Vagina (tissue), 2 donors: ENCODE measurements around the gene LBHD1. TPM values are rescaled to one million over a fixed set of nuclear protein-coding genes. Genes with fewer than 3 reads are reported as not detected.
"Not testable (repeated sequence)": the region's sequence is repeated elsewhere in the genome, so short reads cannot be mapped to it uniquely, and the experiment has no call there.

Source experiments
- DNase-seq, 2 donors: peaks; one replicate each; pipeline ENCODE4 v3.0.0-alpha.2; 2017; ENCODE audit errors: extremely low spot score in 2 of 2
- H3K27ac ChIP-seq: fragments of 200-600 bp; sonication (generic); one replicate; pipeline ENCODE4 v1.5.1; 2019
- H3K27me3 ChIP-seq: fragments of 200-600 bp; sonication (generic); one replicate; pipeline ENCODE4 v1.5.1; 2019
- H3K36me3 ChIP-seq, 2 donors: fragments of 200-600 bp; sonication (generic); one replicate each; pipeline ENCODE4 v1.5.1; 2017 to 2019
- H3K4me1 ChIP-seq: fragments of 200-600 bp; sonication (generic); one replicate; pipeline ENCODE4 v1.5.1; 2019
- H3K4me3 ChIP-seq, 2 donors: fragments of 200-600 bp; sonication (generic); 1 replicate in 1 of 2; 2 replicates in 1 of 2; pipeline ENCODE4 v1.5.1; 2016 to 2019
- H3K9me3 ChIP-seq: fragments of 200-600 bp; sonication (generic); one replicate; pipeline ENCODE4 v1.5.1; 2019
- POLR2A ChIP-seq, 2 donors: fragments of 450-650 bp; IDR thresholded peaks; one replicate each; pipeline ENCODE4 v1.6.1; 2017; ENCODE audit warnings: antibody characterized with exemption in 2 of 2, mild to moderate bottlenecking in 2 of 2, moderate library complexity in 2 of 2
- POLR2AphosphoS5 ChIP-seq, 2 donors: sonication (generic); formaldehyde crosslinking; IDR thresholded peaks; one replicate each; pipeline ENCODE4 v1.9.0; 2017; ENCODE audit warnings: antibody characterized with exemption in 2 of 2, mild to moderate bottlenecking in 2 of 2, low read depth in 1 of 2; ENCODE audit not compliant: insufficient read depth in 1 of 2
- intact Hi-C: fragments of 100-400 bp; cut with DNase I; formaldehyde crosslinking; loops from one replicate; pipeline ENCODE4 v1.15.1; 2023
- total RNA-seq: library from RNA; depleted of rRNA; stranded (reverse); fragments of >200 nt; gene quantifications from one replicate; pipeline ENCODE4 v1.2.3, GENCODE V29; 2016
- TF ChIP-seq, protein P1 (sequence below), 3 experiments: fragments of 450-650 bp in 2 of 3; fragments of 200-600 bp in 1 of 3; sonication (generic) in 1 of 3; IDR thresholded peaks; one replicate each; pipeline ENCODE4 v1.5.1; 2017 to 2019; ENCODE audit warnings: antibody characterized with exemption in 3 of 3, mild to moderate bottlenecking in 2 of 3, moderate library complexity in 2 of 3

LBHD1 gene
- total RNA-seq, 1 donor from 2014 or later, result 6.9 TPM

DNA sequence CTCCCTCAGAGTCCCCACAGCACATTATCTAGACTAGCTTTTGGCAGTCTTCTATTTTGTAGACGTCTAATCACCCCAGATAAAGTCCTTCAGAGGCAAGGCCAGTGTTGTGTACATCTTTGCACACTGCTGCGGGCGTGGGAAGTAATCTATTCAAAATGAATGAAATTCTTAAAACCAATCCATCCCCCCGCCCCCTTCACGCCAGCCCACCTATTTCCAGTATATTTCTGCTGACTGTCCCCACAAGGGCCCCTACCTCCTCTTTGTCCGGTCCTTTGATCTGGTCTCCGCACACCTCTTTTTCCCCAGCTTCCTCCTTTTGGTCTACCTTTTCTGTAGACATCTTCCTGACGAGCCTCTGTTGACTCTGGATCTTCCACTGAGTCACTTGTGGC lies 34.8 kb upstream of the LBHD1 start:
- Histone ChIP-seq H3K9me3 (no peaks in the 10 kb centered on the region), H3K4me3 (peak overlapping the region; percentile 55 to 62), H3K27ac (peak overlapping the region; percentile 85), H3K36me3 (peaks cover 0 to 9% of the 10 kb centered on the region in 2 donors), H3K4me1 (peaks cover 45% of the 10 kb centered on the region), H3K27me3 (no peaks in the 10 kb centered on the region)
- intact Hi-C loops, result loop anchor here (10.0 kb wide), 1 partner anchor 312 kb away; no protein-coding TSS in a partner anchor
- DNase-seq, result no peak
- TF ChIP-seq POLR2AphosphoS5 (IDR thresholded peaks at IDR 0.05; ENCODE audit: insufficient read depth in 1 of 2, low read depth in 1 of 2), result no peak
- TF ChIP-seq, protein P1, sequence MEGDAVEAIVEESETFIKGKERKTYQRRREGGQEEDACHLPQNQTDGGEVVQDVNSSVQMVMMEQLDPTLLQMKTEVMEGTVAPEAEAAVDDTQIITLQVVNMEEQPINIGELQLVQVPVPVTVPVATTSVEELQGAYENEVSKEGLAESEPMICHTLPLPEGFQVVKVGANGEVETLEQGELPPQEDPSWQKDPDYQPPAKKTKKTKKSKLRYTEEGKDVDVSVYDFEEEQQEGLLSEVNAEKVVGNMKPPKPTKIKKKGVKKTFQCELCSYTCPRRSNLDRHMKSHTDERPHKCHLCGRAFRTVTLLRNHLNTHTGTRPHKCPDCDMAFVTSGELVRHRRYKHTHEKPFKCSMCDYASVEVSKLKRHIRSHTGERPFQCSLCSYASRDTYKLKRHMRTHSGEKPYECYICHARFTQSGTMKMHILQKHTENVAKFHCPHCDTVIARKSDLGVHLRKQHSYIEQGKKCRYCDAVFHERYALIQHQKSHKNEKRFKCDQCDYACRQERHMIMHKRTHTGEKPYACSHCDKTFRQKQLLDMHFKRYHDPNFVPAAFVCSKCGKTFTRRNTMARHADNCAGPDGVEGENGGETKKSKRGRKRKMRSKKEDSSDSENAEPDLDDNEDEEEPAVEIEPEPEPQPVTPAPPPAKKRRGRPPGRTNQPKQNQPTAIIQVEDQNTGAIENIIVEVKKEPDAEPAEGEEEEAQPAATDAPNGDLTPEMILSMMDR (IDR thresholded peaks at IDR 0.05), result no peak
- no peak for TF ChIP-seq POLR2A (IDR thresholded peaks at IDR 0.05)

DNA sequence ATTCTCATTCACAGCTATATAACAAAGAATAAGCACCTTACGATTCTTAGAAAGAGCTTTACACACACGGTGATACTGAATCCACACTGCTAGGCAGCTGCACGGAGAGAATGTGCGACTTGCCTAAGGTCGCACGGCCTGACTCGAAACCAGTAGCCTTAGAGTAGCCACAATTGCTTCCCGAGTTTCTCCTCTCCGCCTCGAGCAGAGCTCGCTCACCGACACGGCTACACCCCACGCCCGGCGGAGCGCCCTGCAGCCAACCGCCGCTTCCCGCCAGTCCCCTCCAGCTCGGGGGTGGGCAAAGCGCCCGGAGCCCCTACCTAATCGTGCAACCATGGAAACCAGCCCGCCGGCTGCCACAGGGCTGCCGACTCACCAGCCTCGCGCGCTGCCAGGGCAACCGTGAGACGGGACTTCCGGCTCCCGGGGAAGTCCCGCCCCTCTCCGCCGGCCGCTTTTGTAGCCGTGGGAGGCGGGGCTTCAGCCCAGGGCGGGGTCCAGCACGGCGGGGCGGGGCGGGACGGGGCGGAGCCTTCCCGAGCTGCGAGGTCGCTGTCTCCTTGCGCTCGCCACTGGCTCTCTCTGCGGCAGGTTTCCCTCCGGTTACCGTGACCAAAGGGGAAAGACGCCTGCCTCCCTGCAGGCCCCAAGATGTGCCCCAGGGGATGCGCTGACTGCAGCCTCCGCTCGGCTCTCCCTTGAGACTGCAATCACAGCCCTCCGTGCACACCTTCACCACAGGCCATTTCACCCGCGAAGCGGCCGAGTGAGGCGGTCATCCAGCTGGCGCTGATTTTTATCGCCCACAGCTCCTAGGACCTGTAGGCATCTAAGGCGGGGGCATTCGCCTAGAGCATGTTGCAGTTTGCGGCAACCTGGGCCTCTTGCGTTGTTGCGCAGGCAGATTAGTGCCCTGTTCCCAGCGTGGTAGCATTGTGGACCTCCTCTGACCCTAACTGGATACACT lies 34.1 kb upstream of the LBHD1 start:
- DNase-seq, result peak in 1 of 2 donors; percentile 90
- intact Hi-C loops, result loop anchor here (10.0 kb wide), 1 partner anchor 311 kb away; no protein-coding TSS in a partner anchor
- Histone ChIP-seq H3K27me3 (no peaks in the 10 kb centered on the region), H3K27ac (peak overlapping the region; percentile 85), H3K4me3 (peak overlapping the region; percentile 55 to 62), H3K4me1 (peaks cover 45% of the 10 kb centered on the region), H3K9me3 (no peaks in the 10 kb centered on the region), H3K36me3 (peaks cover 0 to 2% of the 10 kb centered on the region in 2 donors)
- peak in 1 of 2 donors; percentile 25 for TF ChIP-seq POLR2A (IDR thresholded peaks at IDR 0.05)
- TF ChIP-seq POLR2AphosphoS5 (IDR thresholded peaks at IDR 0.05; ENCODE audit: insufficient read depth in 1 of 2, low read depth in 1 of 2), result peak; percentile 76 to 87
- TF ChIP-seq, protein P1 (IDR thresholded peaks at IDR 0.05), result no peak

GRCh38 chr11:62705413-62705812 lies 33.3 kb upstream of the LBHD1 start:
- no peaks in the 10 kb centered on the region for H3K36me3 ChIP-seq
- peak overlapping the region; percentile 55 to 62 for H3K4me3 ChIP-seq
- no peak for TF ChIP-seq POLR2AphosphoS5 (IDR thresholded peaks at IDR 0.05; ENCODE audit: insufficient read depth in 1 of 2, low read depth in 1 of 2)
- TF ChIP-seq, protein P1 (IDR thresholded peaks at IDR 0.05), result no peak
- TF ChIP-seq POLR2A (IDR thresholded peaks at IDR 0.05), result no peak
- H3K27ac ChIP-seq, result peak overlapping the region; percentile 85
- no peaks in the 10 kb centered on the region for H3K9me3 ChIP-seq
- no peaks in the 10 kb centered on the region for H3K27me3 ChIP-seq
- H3K4me1 ChIP-seq, result peaks cover 42% of the 10 kb centered on the region
- no peak for DNase-seq
- intact Hi-C loops, result loop anchor here (10.0 kb wide), 1 partner anchor 311 kb away; no protein-coding TSS in a partner anchor

GRCh38 chr11:62703921-62704320 lies 31.9 kb upstream of the LBHD1 start:
- not testable (repeated sequence) for H3K27ac ChIP-seq, DNase-seq, H3K27me3 ChIP-seq, H3K36me3 ChIP-seq, H3K4me3 ChIP-seq, H3K9me3 ChIP-seq
- peaks cover 33% of the 10 kb centered on the region for H3K4me1 ChIP-seq
- intact Hi-C loops, result loop anchor here (10.0 kb wide), 1 partner anchor 309 kb away; no protein-coding TSS in a partner anchor

GRCh38 chr11:62702246-62702645 lies 30.2 kb upstream of the LBHD1 start:
- H3K27me3 ChIP-seq, result no peaks in the 10 kb centered on the region
- no peaks in the 10 kb centered on the region for H3K36me3 ChIP-seq
- H3K27ac ChIP-seq, result no peak overlapping the region
- no peak overlapping the region for H3K4me3 ChIP-seq
- DNase-seq, result no peak
- intact Hi-C loops, result loop anchor here (10.0 kb wide), 1 partner anchor 307 kb away; no protein-coding TSS in a partner anchor
- no peaks in the 10 kb centered on the region for H3K9me3 ChIP-seq
- TF ChIP-seq, protein P1 (IDR thresholded peaks at IDR 0.05), result no peak
- TF ChIP-seq POLR2AphosphoS5 (IDR thresholded peaks at IDR 0.05; ENCODE audit: insufficient read depth in 1 of 2, low read depth in 1 of 2), result no peak
- TF ChIP-seq POLR2A (IDR thresholded peaks at IDR 0.05), result no peak
- H3K4me1 ChIP-seq, result peaks cover 22% of the 10 kb centered on the region
